ENCODE measurements around the gene MGAT5. TPM values are rescaled to one million over a fixed set of nuclear protein-coding genes. Genes with fewer than 3 reads are reported as not detected.
"Not testable (repeated sequence)": the region's sequence is repeated elsewhere in the genome, so short reads cannot be mapped to it uniquely, and the experiment has no call there.

Gene MGAT5
- total RNA-seq, 1 donor from 2014 or later: 36.8 TPM

DNA sequence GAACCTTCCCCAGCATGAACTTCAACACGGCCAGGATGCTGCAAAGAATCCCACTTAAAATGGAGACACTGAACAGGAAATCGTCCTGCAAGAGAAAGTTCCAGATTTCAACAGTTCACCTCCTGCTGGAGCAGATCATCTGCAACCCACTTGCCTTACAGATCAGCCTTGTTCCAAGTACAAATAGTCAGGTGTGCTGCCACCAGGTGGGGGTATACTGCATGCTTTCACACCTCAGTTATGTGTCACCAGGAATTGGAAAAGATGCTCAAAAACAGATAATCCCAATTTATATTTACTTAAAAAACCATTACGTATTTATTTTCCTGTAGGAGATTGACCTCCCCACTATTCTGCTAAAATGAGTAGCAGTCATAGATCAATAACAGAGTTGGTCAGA, 212.3 kb downstream of the MGAT5 start:
- H3K27me3 Mint-ChIP-seq (ENCODE audit: low read depth): no peaks in the 10 kb centered on the region
- H3K4me3 Mint-ChIP-seq: no peak overlapping the region
- no peaks in the 10 kb centered on the region for H3K36me3 Mint-ChIP-seq (ENCODE audit: low read depth)
- H3K4me1 Mint-ChIP-seq: peaks cover 8% of the 10 kb centered on the region
- DNase-seq (ENCODE audit: low read depth, low spot score): no peak
- no peaks in the 10 kb centered on the region for H3K9me3 Mint-ChIP-seq
- TF ChIP-seq, protein P1, sequence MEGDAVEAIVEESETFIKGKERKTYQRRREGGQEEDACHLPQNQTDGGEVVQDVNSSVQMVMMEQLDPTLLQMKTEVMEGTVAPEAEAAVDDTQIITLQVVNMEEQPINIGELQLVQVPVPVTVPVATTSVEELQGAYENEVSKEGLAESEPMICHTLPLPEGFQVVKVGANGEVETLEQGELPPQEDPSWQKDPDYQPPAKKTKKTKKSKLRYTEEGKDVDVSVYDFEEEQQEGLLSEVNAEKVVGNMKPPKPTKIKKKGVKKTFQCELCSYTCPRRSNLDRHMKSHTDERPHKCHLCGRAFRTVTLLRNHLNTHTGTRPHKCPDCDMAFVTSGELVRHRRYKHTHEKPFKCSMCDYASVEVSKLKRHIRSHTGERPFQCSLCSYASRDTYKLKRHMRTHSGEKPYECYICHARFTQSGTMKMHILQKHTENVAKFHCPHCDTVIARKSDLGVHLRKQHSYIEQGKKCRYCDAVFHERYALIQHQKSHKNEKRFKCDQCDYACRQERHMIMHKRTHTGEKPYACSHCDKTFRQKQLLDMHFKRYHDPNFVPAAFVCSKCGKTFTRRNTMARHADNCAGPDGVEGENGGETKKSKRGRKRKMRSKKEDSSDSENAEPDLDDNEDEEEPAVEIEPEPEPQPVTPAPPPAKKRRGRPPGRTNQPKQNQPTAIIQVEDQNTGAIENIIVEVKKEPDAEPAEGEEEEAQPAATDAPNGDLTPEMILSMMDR (conservative IDR thresholded peaks at IDR 0.05): peak; percentile 61
- no peak overlapping the region for H3K27ac Mint-ChIP-seq (ENCODE audit: unreplicated experiment)

DNA sequence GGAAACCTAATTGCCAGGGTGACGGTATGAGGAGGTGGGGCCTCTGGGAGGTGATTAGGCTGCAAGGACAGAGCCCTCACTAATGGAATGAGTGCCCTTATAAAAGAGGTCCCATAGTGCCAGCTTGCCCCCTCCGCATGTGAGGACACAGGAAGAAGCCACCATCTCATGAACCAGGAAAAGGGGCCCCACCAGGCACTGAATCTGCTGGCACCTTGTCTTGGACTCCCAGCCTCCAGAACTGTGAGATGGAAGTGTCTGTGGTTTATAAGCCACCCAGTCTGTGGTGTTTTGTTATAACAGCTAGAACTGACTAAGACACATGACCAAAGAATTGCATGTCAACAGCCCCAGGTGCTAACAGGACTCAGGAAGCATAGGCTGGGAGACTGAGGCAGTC, 214.3 kb downstream of the MGAT5 start:
- Mint-ChIP-seq H3K27me3 (ENCODE audit: low read depth) (no peaks in the 10 kb centered on the region), H3K4me3 (no peak overlapping the region), H3K9me3 (no peaks in the 10 kb centered on the region), H3K27ac (ENCODE audit: unreplicated experiment) (no peak overlapping the region), H3K4me1 (peaks cover 8% of the 10 kb centered on the region), H3K36me3 (ENCODE audit: low read depth) (no peaks in the 10 kb centered on the region)
- no peak for DNase-seq (ENCODE audit: low read depth, low spot score)
- TF ChIP-seq, protein P1 (conservative IDR thresholded peaks at IDR 0.05): no peak

DNA sequence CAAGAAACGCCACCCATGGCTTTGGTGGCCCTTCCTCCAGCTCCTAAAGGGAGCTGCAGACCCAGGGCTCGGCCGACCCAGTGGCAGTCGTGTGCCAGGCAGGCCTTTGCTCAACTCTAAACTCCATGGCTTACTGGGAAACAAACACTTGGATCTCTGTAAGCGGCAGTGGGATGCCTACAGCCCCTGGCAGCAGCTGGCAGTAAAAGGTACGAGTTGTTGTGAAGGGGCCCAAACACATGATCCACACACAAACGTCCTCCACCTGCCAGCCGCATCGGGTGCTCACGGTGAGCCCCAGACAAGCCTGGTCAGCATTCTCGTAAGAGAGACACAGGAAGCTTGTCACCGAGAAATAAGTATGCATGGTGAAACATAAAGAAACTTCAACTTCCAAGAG, 214.9 kb downstream of the MGAT5 start:
- TF ChIP-seq, protein P1 (conservative IDR thresholded peaks at IDR 0.05): no peak
- Mint-ChIP-seq H3K9me3 (peaks cover under 1% of the 10 kb centered on the region), H3K27ac (ENCODE audit: unreplicated experiment) (no peak overlapping the region), H3K4me1 (peaks cover 8% of the 10 kb centered on the region), H3K27me3 (ENCODE audit: low read depth) (no peaks in the 10 kb centered on the region), H3K4me3 (no peak overlapping the region), H3K36me3 (ENCODE audit: low read depth) (no peaks in the 10 kb centered on the region)
- no peak for DNase-seq (ENCODE audit: low read depth, low spot score)

DNA sequence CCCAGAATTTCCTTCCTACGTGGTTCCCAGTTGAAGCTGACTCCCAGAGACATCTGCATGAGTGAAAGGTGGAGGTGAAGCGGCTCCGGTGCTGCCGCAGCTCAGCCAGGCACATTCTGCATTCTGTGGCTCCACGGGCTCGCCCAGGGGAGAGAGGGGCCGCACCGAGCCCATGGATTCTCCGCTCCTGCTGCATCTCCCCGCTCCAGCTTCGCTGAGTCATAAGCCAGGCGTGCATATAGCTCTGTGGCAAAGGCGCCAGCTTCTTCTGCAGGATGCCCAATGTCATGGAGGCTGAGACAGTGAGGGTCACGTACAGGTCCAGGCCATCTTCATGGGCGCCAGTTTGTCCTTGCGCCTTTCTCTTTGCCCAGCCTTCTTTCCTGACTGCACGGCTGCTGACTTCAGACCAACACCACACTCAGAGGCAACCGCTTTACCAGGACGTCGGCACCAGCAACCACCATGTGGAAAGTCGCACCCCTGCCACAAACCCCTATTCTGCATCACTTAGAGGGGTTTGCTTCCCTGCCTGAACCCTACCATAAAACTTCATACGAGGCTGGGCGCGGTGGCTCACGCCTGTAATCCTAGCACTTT, 215.7 kb downstream of the MGAT5 start:
- TF ChIP-seq, protein P1 (conservative IDR thresholded peaks at IDR 0.05): no peak
- H3K4me1 Mint-ChIP-seq: peaks cover 8% of the 10 kb centered on the region
- no peaks in the 10 kb centered on the region for H3K27me3 Mint-ChIP-seq (ENCODE audit: low read depth)
- H3K36me3 Mint-ChIP-seq (ENCODE audit: low read depth): no peaks in the 10 kb centered on the region
- no peak for DNase-seq (ENCODE audit: low read depth, low spot score)
- no peak overlapping the region for H3K27ac Mint-ChIP-seq (ENCODE audit: unreplicated experiment)
- no peak overlapping the region for H3K4me3 Mint-ChIP-seq
- peaks cover 9% of the 10 kb centered on the region for H3K9me3 Mint-ChIP-seq

DNA sequence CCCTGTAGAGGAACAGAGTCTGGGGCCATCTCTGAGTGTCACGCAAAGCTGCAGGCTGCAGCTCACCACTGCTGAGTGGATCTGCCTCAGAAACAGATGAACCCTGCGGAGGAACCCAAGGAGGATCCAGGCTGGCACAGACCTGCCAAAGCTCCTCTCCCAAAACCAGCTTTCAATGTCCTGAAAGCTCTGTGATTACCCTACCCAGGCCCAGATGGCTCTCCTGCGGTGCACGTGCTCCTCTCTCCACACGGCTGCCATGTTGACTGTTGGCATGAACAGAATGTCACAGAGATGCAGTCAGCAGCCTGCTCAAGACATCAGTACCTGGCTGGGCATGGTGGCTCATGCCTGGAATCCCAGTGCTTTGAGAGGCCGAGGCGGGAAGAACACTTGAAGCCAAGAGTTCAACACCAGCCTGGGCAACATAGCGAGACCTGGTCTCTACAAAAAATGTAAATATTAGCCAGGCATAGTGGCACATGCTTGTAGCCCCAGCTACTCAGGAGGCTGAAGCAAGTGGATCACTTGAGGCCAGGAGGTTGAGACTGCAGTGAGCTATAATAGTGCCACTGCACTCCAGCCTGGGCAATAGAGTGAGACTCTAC, 216.8 kb downstream of the MGAT5 start:
- Mint-ChIP-seq H3K27me3 (ENCODE audit: low read depth) (no peaks in the 10 kb centered on the region), H3K36me3 (ENCODE audit: low read depth) (no peaks in the 10 kb centered on the region), H3K4me3 (no peak overlapping the region), H3K4me1 (peaks cover 3% of the 10 kb centered on the region), H3K9me3 (peaks cover 9% of the 10 kb centered on the region), H3K27ac (ENCODE audit: unreplicated experiment) (no peak overlapping the region)
- TF ChIP-seq, protein P1 (conservative IDR thresholded peaks at IDR 0.05): no peak
- DNase-seq (ENCODE audit: low read depth, low spot score): no peak

DNA sequence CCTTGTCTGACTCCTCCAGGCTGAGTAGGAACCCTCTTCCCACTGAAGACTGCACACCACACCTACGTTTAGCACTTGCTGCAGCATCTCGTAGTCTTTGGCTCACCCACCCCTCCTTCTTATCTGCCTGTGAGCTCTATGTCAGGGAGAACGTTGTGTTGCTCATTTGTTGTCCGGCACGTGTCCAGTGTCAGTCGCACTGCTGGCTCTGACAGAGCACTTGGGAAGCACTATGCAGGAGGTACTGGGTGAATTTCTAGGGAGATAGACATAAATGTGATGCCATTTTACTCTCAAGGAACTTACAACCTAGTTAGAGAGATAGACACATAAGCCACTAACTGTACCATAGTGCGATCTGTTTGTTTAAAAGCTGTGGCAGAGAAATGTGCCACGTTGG, 223.1 kb downstream of the MGAT5 start:
- not testable (repeated sequence) for H3K4me1 Mint-ChIP-seq; DNase-seq (ENCODE audit: low read depth, low spot score); H3K27me3 Mint-ChIP-seq (ENCODE audit: low read depth); H3K4me3 Mint-ChIP-seq; H3K27ac Mint-ChIP-seq (ENCODE audit: unreplicated experiment); H3K36me3 Mint-ChIP-seq (ENCODE audit: low read depth)
- H3K9me3 Mint-ChIP-seq: peaks cover 12% of the 10 kb centered on the region
